RWPE1 (cell line): ENCODE data around the gene MLC1.

Experiments used
- CTCF ChIA-PET: fragments of 350-600 bp; sonication (Branson Sonifier 250); formaldehyde crosslinking; extraction: SDS; loops from one replicate; lab custom pipeline; 2021; lab: Yijun Ruan, JAX
- POLR2A ChIA-PET: fragments of 400-600 bp; formaldehyde crosslinking; extraction: SDS; loops from one replicate; lab custom pipeline; 2020; ENCODE audit warnings: antibody characterized with exemption; ENCODE audit not compliant: low non-redundant PET; lab: Yijun Ruan, JAX
- DNase-seq: peaks from one replicate; pipeline ENCODE4 v3.0.0; 2012; ENCODE audit warnings: low spot score
- H3K27ac ChIP-seq: fragments of 450-650 bp; 2 replicates; pipeline ENCODE4 v1.5.1; 2017
- CTCF ChIP-seq: fragments of 450-650 bp; conservative IDR thresholded peaks from 2 replicates; pipeline ENCODE4 v1.5.1; 2017; ENCODE audit warnings: low read depth, mild to moderate bottlenecking

Gene MLC1

GRCh38 chr22:50017701-50018224 is 67.5 kb downstream of the MLC1 start:
- POLR2A ChIA-PET, result no interaction called here
- no peak overlapping the region for H3K27ac ChIP-seq
- no peak for TF ChIP-seq CTCF
- no peak for DNase-seq
- CTCF ChIA-PET, result no interaction called here

GRCh38 chr22:50016988-50017700 is 68.1 kb downstream of the MLC1 start:
- ChIA-PET POLR2A (no interaction called here), CTCF (no interaction called here)
- H3K27ac ChIP-seq, result 0 out of 2 replicates have a peak overlapping the region, but pooled peaks have one; percentile 10
- DNase-seq, result peak; percentile 34
- no peak for TF ChIP-seq CTCF

GRCh38 chr22:50016308-50016987 is 68.8 kb downstream of the MLC1 start:
- DNase-seq, result no peak
- CTCF ChIA-PET, result no interaction called here
- H3K27ac ChIP-seq, result 0 out of 2 replicates have a peak overlapping the region, but pooled peaks have one; percentile 10
- no peak for TF ChIP-seq CTCF
- POLR2A ChIA-PET, result no interaction called here

GRCh38 chr22:50015451-50016307 is 69.5 kb downstream of the MLC1 start:
- POLR2A ChIA-PET, result no interaction called here
- DNase-seq, result no peak
- TF ChIP-seq CTCF, result no peak
- no peak overlapping the region for H3K27ac ChIP-seq
- CTCF ChIA-PET, result no interaction called here

- TF ChIP-seq CTCF, result no peak
- no peak for DNase-seq
- H3K27ac ChIP-seq, result no peak overlapping the region
- ChIA-PET CTCF (interaction anchor here (0.6 to 0.7 kb wide), 3 partner anchors 20 to 673 kb away, joined by 3 to 4 read pairs (median 3); no protein-coding TSS in a partner anchor), POLR2A (no interaction called here)
These were observed 70.4 kb downstream of the MLC1 start for GRCh38 chr22:50014655-50015401.
